ENCODE data around the gene AHNAK2. TPM values are rescaled to one million over a fixed set of nuclear protein-coding genes. Genes with fewer than 3 reads are reported as not detected.

AHNAK2 gene
- total RNA-seq, result 59.3 and 96.1 TPM in 2 replicates

GRCh38 chr14:104977681-104978653, at the start of gene AHNAK2:
Gene AHNAK2, minus strand, starts transcription at chr14:104978374. Its CDS starts 137 bp downstream, at chr14:104978237.

GRCh38 chr14:105020815-105021655, 42.9 kb upstream of the AHNAK2 start, which contains the start of gene CDCA4:
Gene CDCA4, minus strand, starts transcription at chr14:105021083. Its CDS starts 9,154 bp downstream, at chr14:105011929.

GRCh38 chr14:104985675-104986486, 7.7 kb upstream of the AHNAK2 start, which contains the start of gene CLBA1:
Gene CLBA1, plus strand, starts transcription at chr14:104985788. Its CDS starts 644 bp downstream, at chr14:104986432.

GRCh38 chr14:104924421-104925213, 53.6 kb downstream of the AHNAK2 start, which contains the start of gene PLD4:
Gene PLD4, plus strand, starts transcription at chr14:104924879. Its CDS starts 2,262 bp downstream, at chr14:104927141.

Other genes starting within 250 kb of the AHNAK2 start
- 70.5 and 78.4 TPM in 2 replicates for gene SIVA1, start 225.2 kb downstream of the AHNAK2 start, total RNA-seq
- gene AKT1, start 182.6 kb downstream of the AHNAK2 start, total RNA-seq, result 149 and 180 TPM in 2 replicates
- gene ZBTB42, start 177.3 kb downstream of the AHNAK2 start, total RNA-seq, result 1.00 and 1.3 TPM in 2 replicates
- gene CEP170B, start 113.1 kb downstream of the AHNAK2 start, total RNA-seq, result 9.0 and 14.0 TPM in 2 replicates
- 0.09 and 0.14 TPM in 2 replicates for gene PLD4, start 53.5 kb downstream of the AHNAK2 start, total RNA-seq
- 6.0 and 7.1 TPM in 2 replicates for gene CLBA1, start 7.4 kb upstream of the AHNAK2 start, total RNA-seq
- 6.7 and 8.3 TPM in 2 replicates for gene CDCA4, start 42.7 kb upstream of the AHNAK2 start, total RNA-seq
- under 0.01 and 0.55 TPM in 2 replicates for gene GPR132, start 87.1 kb upstream of the AHNAK2 start, total RNA-seq
- 0.57 and 1.2 TPM in 2 replicates for gene JAG2, start 190.4 kb upstream of the AHNAK2 start, total RNA-seq
- gene NUDT14, start 202.9 kb upstream of the AHNAK2 start, total RNA-seq, result 10.7 and 12.8 TPM in 2 replicates

Data from smooth muscle cell of bladder (primary cell).